GM21528 (cell line): Measurements from ENCODE around the gene HOMER1.

ENCODE experiments used
- ATAC-seq: cut with Tn5 transposase; IDR thresholded peaks from one replicate; pipeline ENCODE4 v1.9.1; 2021; ENCODE audit warnings: mild to moderate bottlenecking, moderate library complexity; ENCODE audit not compliant: unreplicated experiment, low FRiP score

The HOMER1 gene

GRCh38 chr5:79513704-79514390 lies at the start of gene HOMER1:
HOMER1 (minus strand) TSS chr5:79514134; CDS start chr5:79512774, 1,360 bp downstream.
- peak; percentile 77 for ATAC-seq

- no peak for ATAC-seq
Observed at GRCh38 chr5:79563247-79563590, 49.3 kb upstream of the HOMER1 start.

- no peak for ATAC-seq
Observed at GRCh38 chr5:79562351-79563246, 48.7 kb upstream of the HOMER1 start.

- ATAC-seq: peak; percentile 46
Observed at GRCh38 chr5:79561525-79561893, 47.6 kb upstream of the HOMER1 start.

- peak; percentile 75 for ATAC-seq
Observed at GRCh38 chr5:79560771-79561524, 47.0 kb upstream of the HOMER1 start.

- ATAC-seq: no peak
Observed at GRCh38 chr5:79555418-79555817, 41.5 kb upstream of the HOMER1 start.

GRCh38 chr5:79552984-79553383 lies 39.0 kb upstream of the HOMER1 start:
- ATAC-seq: no peak

GRCh38 chr5:79547982-79548381 lies 34.0 kb upstream of the HOMER1 start:
- no peak for ATAC-seq

GRCh38 chr5:79547429-79547822 lies 33.5 kb upstream of the HOMER1 start:
- no peak for ATAC-seq

- ATAC-seq: no peak
Observed at GRCh38 chr5:79546782-79547428, 33.0 kb upstream of the HOMER1 start.

- ATAC-seq: no peak
Observed at GRCh38 chr5:79544131-79544530, 30.2 kb upstream of the HOMER1 start.

GRCh38 chr5:79540939-79541338 lies 27.0 kb upstream of the HOMER1 start:
- no peak for ATAC-seq

- ATAC-seq: no peak
Observed at GRCh38 chr5:79536193-79536906, 22.4 kb upstream of the HOMER1 start.

- no peak for ATAC-seq
Observed at GRCh38 chr5:79535477-79536192, 21.7 kb upstream of the HOMER1 start.

GRCh38 chr5:79529110-79529509 lies 15.2 kb upstream of the HOMER1 start:
- ATAC-seq: no peak

- no peak for ATAC-seq
Observed at GRCh38 chr5:79527431-79527830, 13.5 kb upstream of the HOMER1 start.

GRCh38 chr5:79526928-79527327 lies 13.0 kb upstream of the HOMER1 start:
- no peak for ATAC-seq

GRCh38 chr5:79526493-79526892 lies 12.6 kb upstream of the HOMER1 start:
- no peak for ATAC-seq

- ATAC-seq: no peak
Observed at GRCh38 chr5:79521156-79521555, 7.2 kb upstream of the HOMER1 start.
